ENCODE results near the gene RAB3B. TPM values are rescaled to one million over a fixed set of nuclear protein-coding genes. Genes with fewer than 3 reads are reported as not detected.
A peak's percentile ranks its signal among the peaks of the same experiment; 100 is the strongest.
"Not testable (repeated sequence)": the region's sequence is repeated elsewhere in the genome, so short reads cannot be mapped to it uniquely, and the experiment has no call there.

Gene RAB3B
- total RNA-seq, 1 donor from 2014 or later: 12.9 TPM

- Mint-ChIP-seq H3K4me1 (ENCODE audit: low read depth, unreplicated experiment) (peaks cover 12% of the 10 kb centered on the region), H3K27ac (ENCODE audit: unreplicated experiment) (peak overlapping the region; percentile 64), H3K27me3 (ENCODE audit: unreplicated experiment) (peaks cover 4% of the 10 kb centered on the region), H3K36me3 (ENCODE audit: unreplicated experiment) (no peaks in the 10 kb centered on the region), H3K4me3 (ENCODE audit: unreplicated experiment) (peak overlapping the region; percentile 93), H3K9me3 (ENCODE audit: unreplicated experiment) (peaks cover 5% of the 10 kb centered on the region)
- peak; percentile 55 for DNase-seq
- no peak for TF ChIP-seq CTCF (IDR thresholded peaks at IDR 0.05; ENCODE audit: partially characterized antibody, unreplicated experiment)
Measured at GRCh38 chr1:52032785-52033131, 42.3 kb upstream of the RAB3B start.

GRCh38 chr1:52032124-52032784 lies 41.8 kb upstream of the RAB3B start:
- H3K27ac Mint-ChIP-seq (ENCODE audit: unreplicated experiment): peak overlapping the region; percentile 64
- H3K9me3 Mint-ChIP-seq (ENCODE audit: unreplicated experiment): peaks cover 5% of the 10 kb centered on the region
- peaks cover 4% of the 10 kb centered on the region for H3K27me3 Mint-ChIP-seq (ENCODE audit: unreplicated experiment)
- H3K4me3 Mint-ChIP-seq (ENCODE audit: unreplicated experiment): peak overlapping the region; percentile 93
- H3K36me3 Mint-ChIP-seq (ENCODE audit: unreplicated experiment): no peaks in the 10 kb centered on the region
- H3K4me1 Mint-ChIP-seq (ENCODE audit: low read depth, unreplicated experiment): peaks cover 12% of the 10 kb centered on the region
- DNase-seq: no peak
- no peak for TF ChIP-seq CTCF (IDR thresholded peaks at IDR 0.05; ENCODE audit: partially characterized antibody, unreplicated experiment)

GRCh38 chr1:52028839-52029238 lies 38.3 kb upstream of the RAB3B start:
- H3K27ac Mint-ChIP-seq (ENCODE audit: unreplicated experiment); DNase-seq; H3K4me1 Mint-ChIP-seq (ENCODE audit: low read depth, unreplicated experiment); H3K36me3 Mint-ChIP-seq (ENCODE audit: unreplicated experiment); H3K4me3 Mint-ChIP-seq (ENCODE audit: unreplicated experiment); H3K9me3 Mint-ChIP-seq (ENCODE audit: unreplicated experiment); H3K27me3 Mint-ChIP-seq (ENCODE audit: unreplicated experiment): not testable (repeated sequence)

GRCh38 chr1:52028328-52028727 lies 37.8 kb upstream of the RAB3B start:
- Mint-ChIP-seq H3K9me3 (ENCODE audit: unreplicated experiment) (no peaks in the 10 kb centered on the region), H3K4me1 (ENCODE audit: low read depth, unreplicated experiment) (peaks cover 8% of the 10 kb centered on the region), H3K36me3 (ENCODE audit: unreplicated experiment) (no peaks in the 10 kb centered on the region), H3K27me3 (ENCODE audit: unreplicated experiment) (peaks cover 3% of the 10 kb centered on the region), H3K27ac (ENCODE audit: unreplicated experiment) (no peak overlapping the region), H3K4me3 (ENCODE audit: unreplicated experiment) (no peak overlapping the region)
- DNase-seq: no peak
- TF ChIP-seq CTCF (IDR thresholded peaks at IDR 0.05; ENCODE audit: partially characterized antibody, unreplicated experiment): no peak

- TF ChIP-seq CTCF (IDR thresholded peaks at IDR 0.05; ENCODE audit: partially characterized antibody, unreplicated experiment): no peak
- Mint-ChIP-seq H3K27me3 (ENCODE audit: unreplicated experiment) (no peaks in the 10 kb centered on the region), H3K4me1 (ENCODE audit: low read depth, unreplicated experiment) (peaks cover 3% of the 10 kb centered on the region), H3K27ac (ENCODE audit: unreplicated experiment) (no peak overlapping the region), H3K9me3 (ENCODE audit: unreplicated experiment) (no peaks in the 10 kb centered on the region), H3K4me3 (ENCODE audit: unreplicated experiment) (no peak overlapping the region), H3K36me3 (ENCODE audit: unreplicated experiment) (no peaks in the 10 kb centered on the region)
- DNase-seq: no peak
Measured at GRCh38 chr1:52026278-52026677, 35.8 kb upstream of the RAB3B start.

Measured in glutamatergic neuron (in vitro differentiated cells).